Transverse colon (tissue), 3 donors: ENCODE results near the gene KLF18.

Experiments
- EP300 ChIP-seq: sonication (generic); formaldehyde crosslinking; IDR thresholded peaks from one replicate; pipeline ENCODE4 v1.6.1; 2017; ENCODE audit warnings: antibody characterized with exemption, low read depth
- TF ChIP-seq, protein P1 (sequence below), 5 experiments: fragments of 200-600 bp in 3 of 5; fragments of 450-650 bp in 2 of 5; sonication (generic) in 3 of 5; IDR thresholded peaks; 1 replicate in 2 of 5; 2 replicates in 3 of 5; pipeline ENCODE4 v1.5.1; 2016 to 2017; ENCODE audit warnings: antibody characterized with exemption in 5 of 5, inconsistent platforms in 3 of 5, mild to moderate bottlenecking in 2 of 5, moderate library complexity in 1 of 5

DNA sequence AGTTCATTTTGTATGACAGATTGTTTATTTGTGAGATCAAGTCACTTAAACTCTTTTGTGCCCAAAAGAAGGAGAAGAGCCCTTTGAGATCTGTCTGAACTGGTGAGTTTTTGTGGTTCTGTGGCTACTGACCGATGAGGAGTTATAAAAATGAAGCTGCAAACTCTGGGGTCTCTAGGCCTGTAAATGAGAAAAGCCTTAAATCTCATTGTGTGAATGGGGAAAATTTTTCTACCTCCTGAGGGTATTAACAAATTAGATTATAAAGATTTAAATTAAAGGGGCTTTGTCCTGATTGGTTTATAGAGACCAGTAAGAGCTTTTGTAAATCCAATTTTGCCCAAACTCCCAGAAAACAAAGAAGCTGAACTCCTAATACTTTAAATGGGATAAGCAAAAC is 32.5 kb downstream of the KLF18 start:
- TF ChIP-seq, protein P1, sequence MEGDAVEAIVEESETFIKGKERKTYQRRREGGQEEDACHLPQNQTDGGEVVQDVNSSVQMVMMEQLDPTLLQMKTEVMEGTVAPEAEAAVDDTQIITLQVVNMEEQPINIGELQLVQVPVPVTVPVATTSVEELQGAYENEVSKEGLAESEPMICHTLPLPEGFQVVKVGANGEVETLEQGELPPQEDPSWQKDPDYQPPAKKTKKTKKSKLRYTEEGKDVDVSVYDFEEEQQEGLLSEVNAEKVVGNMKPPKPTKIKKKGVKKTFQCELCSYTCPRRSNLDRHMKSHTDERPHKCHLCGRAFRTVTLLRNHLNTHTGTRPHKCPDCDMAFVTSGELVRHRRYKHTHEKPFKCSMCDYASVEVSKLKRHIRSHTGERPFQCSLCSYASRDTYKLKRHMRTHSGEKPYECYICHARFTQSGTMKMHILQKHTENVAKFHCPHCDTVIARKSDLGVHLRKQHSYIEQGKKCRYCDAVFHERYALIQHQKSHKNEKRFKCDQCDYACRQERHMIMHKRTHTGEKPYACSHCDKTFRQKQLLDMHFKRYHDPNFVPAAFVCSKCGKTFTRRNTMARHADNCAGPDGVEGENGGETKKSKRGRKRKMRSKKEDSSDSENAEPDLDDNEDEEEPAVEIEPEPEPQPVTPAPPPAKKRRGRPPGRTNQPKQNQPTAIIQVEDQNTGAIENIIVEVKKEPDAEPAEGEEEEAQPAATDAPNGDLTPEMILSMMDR (IDR thresholded peaks at IDR 0.05), result no peak
- no peak for TF ChIP-seq EP300
